ENCODE data around the gene LDLRAD3.

The LDLRAD3 gene

DNA sequence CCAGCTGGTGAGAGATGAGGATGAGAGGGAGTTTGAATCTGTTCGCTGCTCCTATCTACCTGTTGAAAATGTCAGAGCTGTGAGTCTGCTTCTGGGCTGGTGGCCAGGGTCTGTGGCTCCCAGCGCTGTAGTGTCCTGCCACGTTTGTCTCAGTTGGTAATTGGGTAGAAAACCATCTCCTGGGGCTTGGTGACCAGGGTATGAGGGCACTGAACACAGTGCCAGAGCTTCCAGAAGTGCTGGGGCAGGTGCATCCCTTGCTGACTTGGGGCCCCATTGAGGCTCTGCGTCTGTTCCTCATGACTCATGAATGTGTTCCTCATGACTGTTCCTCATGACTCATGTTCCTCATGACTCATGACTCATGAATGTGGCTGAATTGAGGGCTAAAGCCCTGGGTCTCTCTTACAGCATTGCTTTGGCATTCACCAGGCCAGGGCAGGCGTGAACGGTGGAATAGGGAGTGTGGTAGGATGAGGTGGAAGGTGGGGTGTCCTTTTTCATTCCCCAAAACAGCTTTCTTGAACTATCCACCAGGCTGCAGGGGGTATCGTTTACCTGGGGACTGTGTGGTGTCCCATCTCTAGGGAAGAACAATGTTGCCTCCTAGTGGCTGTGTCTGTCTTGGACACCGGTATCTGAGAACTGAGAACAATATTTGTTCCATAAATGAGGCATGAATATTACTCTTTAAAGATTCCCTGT is 205.8 kb downstream of the LDLRAD3 start:
- ChIA-PET POLR2A (ENCODE audit: low non-redundant PET) (no interaction called here), CTCF (interaction anchor here (0.6 to 1.6 kb wide), 3 partner anchors 25 to 327 kb away, joined by 3 to 11 read pairs (median 8); no protein-coding TSS in a partner anchor)
- peak overlapping the region; percentile 95 for H3K27ac ChIP-seq

DNA sequence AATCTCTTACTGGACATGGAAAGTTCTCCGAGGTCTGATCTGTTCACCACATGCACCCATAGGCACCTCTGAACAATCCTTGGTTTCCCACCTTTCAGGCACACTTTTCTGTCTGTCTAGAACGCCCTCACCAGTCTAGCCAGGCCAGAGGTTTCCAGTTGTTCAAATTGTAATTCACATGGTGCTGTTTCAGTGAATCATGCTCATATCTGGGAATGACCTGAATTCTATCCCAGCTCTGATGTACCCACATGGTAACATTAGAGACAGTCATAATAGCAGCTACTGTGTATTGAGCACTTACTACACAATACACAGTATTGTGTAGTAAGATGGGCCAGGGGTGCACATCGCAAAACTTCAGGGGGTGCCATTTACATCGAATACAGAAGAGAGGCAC is 207.1 kb downstream of the LDLRAD3 start:
- POLR2A ChIA-PET (ENCODE audit: low non-redundant PET): no interaction called here
- peak overlapping the region; percentile 95 for H3K27ac ChIP-seq
- no peak for TF ChIP-seq CTCF (conservative IDR thresholded peaks at IDR 0.05; ENCODE audit: low read depth)
- CTCF ChIA-PET: interaction anchor here (0.7 kb wide), 1 partner anchor 821 kb away, joined by 3 read pairs; no protein-coding TSS in a partner anchor
- DNase-seq (ENCODE audit: low spot score): no peak

More for the DNA sequence above, 205.8 kb downstream of the LDLRAD3 start:
- peak; percentile 99 for DNase-seq (ENCODE audit: low spot score)
- TF ChIP-seq CTCF (conservative IDR thresholded peaks at IDR 0.05; ENCODE audit: low read depth): no peak; the same call in 1 of the 2 replicates

DNA sequence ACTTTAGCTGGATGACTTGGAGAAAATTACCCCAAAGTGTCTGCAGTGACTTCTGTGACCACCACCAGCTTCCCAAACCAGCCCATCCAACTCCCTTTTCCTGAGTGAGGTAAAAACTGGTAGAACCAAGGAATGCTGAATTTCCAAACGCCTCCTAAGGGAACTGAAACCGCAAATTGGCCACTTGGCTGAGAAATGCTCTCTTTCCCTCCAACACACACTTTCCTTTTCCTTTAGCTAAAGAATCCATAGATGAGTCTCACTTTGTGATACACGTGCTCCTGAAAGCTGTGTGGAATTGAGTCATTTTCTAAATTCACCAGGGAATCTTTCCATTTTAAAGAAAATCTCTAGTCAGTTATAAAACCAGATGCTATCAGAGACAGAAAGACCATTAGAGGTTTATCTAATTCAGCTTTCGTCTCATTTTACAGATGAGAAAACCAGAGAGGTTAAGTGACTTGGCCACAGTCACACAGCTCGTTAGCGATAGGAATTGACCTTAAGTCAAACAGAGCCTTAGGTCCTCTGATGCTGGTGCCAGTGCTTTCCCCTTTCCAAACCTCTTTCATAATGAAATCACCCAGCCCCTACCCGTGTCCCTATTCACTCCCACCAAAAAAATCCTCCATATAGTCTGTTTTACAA is 208.2 kb downstream of the LDLRAD3 start:
- ChIA-PET CTCF (interaction anchor here (0.6 kb wide), 1 partner anchor 577 kb away, joined by 3 read pairs; no protein-coding TSS in a partner anchor), POLR2A (ENCODE audit: low non-redundant PET) (no interaction called here)
- DNase-seq (ENCODE audit: low spot score): no peak
- no peak overlapping the region for H3K27ac ChIP-seq
- TF ChIP-seq CTCF (conservative IDR thresholded peaks at IDR 0.05; ENCODE audit: low read depth): no peak

DNA sequence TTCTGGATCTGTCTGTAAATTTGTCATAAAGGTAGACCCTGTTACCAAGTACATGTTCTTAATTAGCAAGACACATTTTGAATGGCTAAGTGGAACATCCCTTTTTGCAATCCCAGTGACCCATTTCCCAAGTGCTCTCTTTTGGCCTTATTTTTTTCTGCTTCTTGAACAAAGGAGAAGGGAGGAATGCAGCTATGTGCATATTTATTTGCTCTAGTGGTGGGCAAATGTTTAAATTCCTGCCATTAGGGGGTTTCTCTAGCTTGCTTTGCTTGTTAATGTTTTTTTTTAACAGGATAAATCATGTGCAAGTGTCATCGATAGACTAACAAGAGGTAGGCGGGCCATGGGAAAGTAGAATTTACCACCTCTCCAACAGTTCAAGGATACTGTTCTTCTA is 209.7 kb downstream of the LDLRAD3 start:
- DNase-seq (ENCODE audit: low spot score): no peak
- no peak for TF ChIP-seq CTCF (conservative IDR thresholded peaks at IDR 0.05; ENCODE audit: low read depth)
- H3K27ac ChIP-seq: no peak overlapping the region; the same call in 1 of the 2 replicates
- ChIA-PET CTCF (no interaction called here), POLR2A (ENCODE audit: low non-redundant PET) (no interaction called here)

GRCh38 chr11:36155124-36155561 is 211.3 kb downstream of the LDLRAD3 start:
- POLR2A ChIA-PET (ENCODE audit: low non-redundant PET): no interaction called here
- DNase-seq (ENCODE audit: low spot score): no peak
- no peak for TF ChIP-seq CTCF (conservative IDR thresholded peaks at IDR 0.05; ENCODE audit: low read depth)
- peak overlapping the region; percentile 95 for H3K27ac ChIP-seq
- CTCF ChIA-PET: interaction anchor here (0.7 kb wide), 1 partner anchor 38 kb away, joined by 4 read pairs; no protein-coding TSS in a partner anchor

- no peak for TF ChIP-seq CTCF (conservative IDR thresholded peaks at IDR 0.05; ENCODE audit: low read depth)
- ChIA-PET CTCF (interaction anchor here (0.8 kb wide), 1 partner anchor 111 kb away, joined by 7 read pairs; no protein-coding TSS in a partner anchor), POLR2A (ENCODE audit: low non-redundant PET) (no interaction called here)
- DNase-seq (ENCODE audit: low spot score): no peak
- H3K27ac ChIP-seq: peak overlapping the region; percentile 95
These were observed 211.9 kb downstream of the LDLRAD3 start for GRCh38 chr11:36155770-36156160.
